Effector CD4-positive, alpha-beta T cell (primary cell): ENCODE results near the gene KDF1.

Experiments used
- DNase-seq: peaks from one replicate; pipeline ENCODE4 v3.0.0-alpha.2; 2020

KDF1 gene

GRCh38 chr1:26913754-26914619 is 46.3 kb downstream of the KDF1 start, which contains the start of gene NR0B2:
Gene NR0B2 (minus strand): TSS chr1:26913975. CDS start chr1:26913940, 35 bp downstream.
- no peak for DNase-seq

GRCh38 chr1:26913389-26913753 is 46.9 kb downstream of the KDF1 start:
- DNase-seq: no peak

DNA sequence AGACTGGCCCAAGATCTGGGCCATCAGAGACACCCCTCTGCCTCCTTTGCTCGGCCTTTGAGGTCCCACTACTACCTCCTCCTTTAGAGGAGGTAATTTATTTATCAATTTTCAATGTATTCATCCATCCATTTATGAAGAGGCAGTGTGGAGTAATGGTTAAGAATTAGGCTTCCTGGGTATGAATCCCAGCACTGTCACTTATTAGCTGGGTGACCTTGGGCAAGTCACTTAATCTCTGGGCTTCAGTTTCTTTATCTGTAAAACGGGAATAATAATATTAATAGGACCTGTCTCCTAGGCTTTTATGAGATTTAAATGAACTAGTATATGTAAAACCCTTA is 48.1 kb downstream of the KDF1 start:
- DNase-seq: no peak

- no peak for DNase-seq
Observed at GRCh38 chr1:26911399-26912146, 48.7 kb downstream of the KDF1 start.

GRCh38 chr1:26910343-26911160 is 49.7 kb downstream of the KDF1 start:
- DNase-seq: no peak

DNA sequence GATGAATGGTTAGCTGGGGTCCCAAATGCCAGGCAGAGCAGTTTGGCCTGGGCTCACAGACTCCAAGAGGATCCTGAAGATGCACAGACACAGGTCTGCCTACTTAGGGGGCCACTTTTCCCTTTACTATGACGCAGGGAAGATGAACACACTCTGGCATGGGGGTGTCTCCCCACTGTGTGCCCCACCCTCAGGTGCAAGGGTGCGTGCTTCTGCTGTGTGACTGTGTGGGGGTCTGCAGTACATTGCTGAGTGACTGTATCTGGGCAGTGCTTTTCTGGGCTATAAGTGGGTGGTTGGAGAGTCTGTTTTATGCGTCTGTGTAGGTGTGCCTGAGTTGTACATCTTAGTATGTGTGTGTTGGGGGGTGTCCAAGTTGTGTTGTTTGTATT is 50.3 kb downstream of the KDF1 start:
- DNase-seq: no peak

- no peak for DNase-seq
Observed at GRCh38 chr1:26907071-26907917, 53.0 kb downstream of the KDF1 start.

DNA sequence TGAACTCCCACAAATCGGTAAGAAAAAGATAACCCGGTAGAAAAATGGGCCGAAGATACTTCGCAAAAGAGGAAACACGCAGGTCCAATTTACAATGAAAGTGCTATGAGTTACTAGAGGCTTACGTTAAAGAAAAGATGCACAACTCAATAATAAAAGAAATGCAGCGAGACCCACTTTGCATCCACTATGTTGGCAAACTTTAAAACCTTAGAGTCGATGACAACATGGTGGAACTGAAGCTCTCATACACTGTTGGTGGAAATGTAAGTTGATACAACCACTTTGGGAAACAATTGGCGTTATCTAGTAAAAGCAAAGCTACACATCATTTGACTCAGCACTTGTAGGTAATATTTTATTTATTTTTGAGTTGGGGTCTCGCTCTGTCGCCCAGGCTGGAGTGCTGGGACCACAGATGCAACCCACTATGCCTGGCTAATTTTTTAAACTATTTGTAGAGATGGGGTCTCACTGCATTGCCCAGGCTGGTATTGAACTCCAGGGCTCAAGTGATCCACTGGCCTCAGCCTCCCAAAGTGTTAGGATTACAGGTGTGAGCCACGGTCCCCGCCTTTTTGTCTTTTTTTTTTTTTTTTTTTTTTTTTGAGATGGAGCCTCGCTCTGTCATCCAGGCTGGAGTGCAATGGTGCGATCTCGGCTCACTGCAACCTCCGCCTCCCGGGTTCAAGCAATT is 59.3 kb downstream of the KDF1 start:
- DNase-seq: no peak

DNA sequence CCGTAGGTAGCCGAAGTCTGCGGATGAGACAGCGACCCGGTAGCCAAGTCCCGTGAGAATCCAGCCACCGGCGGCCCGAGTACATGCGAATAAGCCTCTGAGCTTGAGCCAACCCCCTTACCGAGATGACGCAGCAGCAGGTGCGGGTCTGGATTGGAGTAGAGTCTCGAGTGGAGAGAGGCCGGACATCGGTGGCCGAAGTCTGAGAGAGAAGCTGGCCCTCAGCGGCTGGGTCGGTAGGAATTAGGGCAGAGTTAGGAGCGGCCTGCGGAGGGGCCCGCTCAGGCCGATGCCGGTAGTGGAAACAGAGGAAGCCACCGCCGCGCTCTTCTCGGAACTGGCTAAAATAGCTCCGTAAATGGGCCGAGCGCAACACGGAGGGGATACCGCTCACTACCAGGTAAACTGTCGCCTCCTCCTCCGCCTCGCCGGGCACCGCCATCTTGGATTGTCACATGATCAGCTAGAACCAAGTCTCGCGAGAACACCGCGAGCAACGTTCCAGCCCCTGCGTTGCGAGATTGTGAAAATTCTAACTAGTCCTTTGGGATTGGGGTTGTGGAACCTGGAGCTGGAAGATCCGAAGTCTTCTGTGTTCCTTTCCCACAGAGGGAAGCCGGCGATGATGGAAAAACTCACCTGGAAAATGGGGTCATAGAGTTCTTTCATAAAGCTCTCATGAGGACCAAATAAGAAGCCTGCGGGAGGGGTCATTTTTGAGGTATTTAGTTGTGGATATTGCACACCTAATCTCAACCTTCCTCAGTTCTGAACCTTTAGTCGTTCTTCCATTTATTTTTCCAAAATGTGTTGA is 60.1 kb downstream of the KDF1 start, which contains the start of gene GPATCH3:
GPATCH3 (minus strand) TSS at position 467 of the 814 bp plus-strand sequence; CDS start at position 442, 25 bp downstream.
- DNase-seq: peak; percentile 89
